GM12865 (cell line): ENCODE measurements around the gene PTK7.

ENCODE experiments used
- DNase-seq: peaks from one replicate; pipeline ENCODE4 v3.0.0; 2010; ENCODE audit warnings: low read depth
- H3K4me3 ChIP-seq: 2 replicates; pipeline ENCODE4 v1.5.1; 2011; ENCODE audit warnings: mild to moderate bottlenecking, low read depth, low read length, control low read depth
- TF ChIP-seq, protein P1 (sequence below): IDR thresholded peaks from 2 replicates; pipeline ENCODE4 v1.5.1; 2011; ENCODE audit warnings: low read length, control low read depth, low read depth, inconsistent platforms; ENCODE audit not compliant: insufficient read depth; ENCODE audit errors: missing control alignments

Gene PTK7

DNA sequence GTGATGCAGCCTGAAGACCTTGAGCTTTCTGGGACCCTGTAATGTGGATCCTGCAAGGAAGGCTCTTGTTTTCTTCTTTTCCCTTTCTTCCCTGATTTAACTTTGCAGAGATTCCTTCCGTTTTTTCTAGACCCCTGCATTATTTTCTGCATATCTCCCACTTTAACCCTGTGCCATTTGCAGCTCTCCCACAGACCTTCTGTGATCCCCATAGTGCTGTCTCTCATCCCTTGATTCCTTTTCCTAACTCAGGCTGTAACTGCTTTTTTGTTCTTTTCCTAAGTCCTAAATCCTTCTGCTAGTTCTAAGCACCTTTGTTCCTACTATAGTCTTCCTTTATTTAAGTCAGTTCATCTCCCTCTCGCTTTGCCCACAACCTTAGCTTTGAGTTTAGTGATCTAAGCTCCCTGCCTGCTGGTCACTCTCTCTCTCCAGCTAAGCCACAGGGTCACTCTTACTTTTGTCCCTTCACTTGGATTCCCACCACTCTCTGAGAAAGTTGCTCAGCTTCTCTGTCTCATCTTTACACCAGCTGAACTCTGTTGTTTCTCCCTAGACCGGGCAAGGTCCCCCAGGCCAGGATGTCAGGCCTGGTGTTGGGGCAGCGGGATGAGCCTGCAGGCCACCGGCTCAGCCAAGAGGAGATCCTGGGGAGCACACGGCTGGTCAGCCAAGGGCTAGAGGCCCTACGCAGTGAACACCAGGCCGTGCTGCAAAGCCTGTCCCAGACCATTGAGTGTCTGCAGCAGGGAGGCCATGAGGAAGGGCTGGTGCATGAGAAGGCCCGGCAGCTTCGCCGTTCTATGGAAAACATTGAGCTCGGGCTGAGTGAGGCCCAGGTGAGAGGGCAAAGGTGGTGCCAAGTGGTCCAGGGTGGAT, 15.1 kb upstream of the PTK7 start:
- no peak overlapping the region for H3K4me3 ChIP-seq
- no peak for DNase-seq
- TF ChIP-seq, protein P1, sequence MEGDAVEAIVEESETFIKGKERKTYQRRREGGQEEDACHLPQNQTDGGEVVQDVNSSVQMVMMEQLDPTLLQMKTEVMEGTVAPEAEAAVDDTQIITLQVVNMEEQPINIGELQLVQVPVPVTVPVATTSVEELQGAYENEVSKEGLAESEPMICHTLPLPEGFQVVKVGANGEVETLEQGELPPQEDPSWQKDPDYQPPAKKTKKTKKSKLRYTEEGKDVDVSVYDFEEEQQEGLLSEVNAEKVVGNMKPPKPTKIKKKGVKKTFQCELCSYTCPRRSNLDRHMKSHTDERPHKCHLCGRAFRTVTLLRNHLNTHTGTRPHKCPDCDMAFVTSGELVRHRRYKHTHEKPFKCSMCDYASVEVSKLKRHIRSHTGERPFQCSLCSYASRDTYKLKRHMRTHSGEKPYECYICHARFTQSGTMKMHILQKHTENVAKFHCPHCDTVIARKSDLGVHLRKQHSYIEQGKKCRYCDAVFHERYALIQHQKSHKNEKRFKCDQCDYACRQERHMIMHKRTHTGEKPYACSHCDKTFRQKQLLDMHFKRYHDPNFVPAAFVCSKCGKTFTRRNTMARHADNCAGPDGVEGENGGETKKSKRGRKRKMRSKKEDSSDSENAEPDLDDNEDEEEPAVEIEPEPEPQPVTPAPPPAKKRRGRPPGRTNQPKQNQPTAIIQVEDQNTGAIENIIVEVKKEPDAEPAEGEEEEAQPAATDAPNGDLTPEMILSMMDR = no peak

DNA sequence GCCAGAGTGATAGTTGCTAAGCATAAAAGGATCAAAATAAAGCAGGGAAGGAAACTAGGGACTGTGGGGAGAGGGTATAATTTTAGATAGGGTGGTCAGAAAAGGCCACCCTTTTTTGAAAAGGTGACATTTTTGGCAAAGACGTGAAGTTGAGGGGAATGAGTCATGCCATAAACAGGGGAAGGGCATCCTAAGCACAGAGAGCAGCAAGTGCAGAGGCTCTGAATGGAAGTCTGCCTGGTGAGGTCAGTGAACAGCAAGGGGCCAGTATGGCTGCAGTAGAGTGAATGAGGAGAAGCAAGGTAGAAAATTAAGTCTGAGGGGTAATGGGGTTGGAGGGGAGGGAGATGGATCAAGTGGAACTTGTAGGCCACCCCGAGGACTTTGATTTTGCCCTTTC, 14.3 kb upstream of the PTK7 start:
- no peak overlapping the region for H3K4me3 ChIP-seq
- TF ChIP-seq, protein P1 = no peak
- no peak for DNase-seq

DNA sequence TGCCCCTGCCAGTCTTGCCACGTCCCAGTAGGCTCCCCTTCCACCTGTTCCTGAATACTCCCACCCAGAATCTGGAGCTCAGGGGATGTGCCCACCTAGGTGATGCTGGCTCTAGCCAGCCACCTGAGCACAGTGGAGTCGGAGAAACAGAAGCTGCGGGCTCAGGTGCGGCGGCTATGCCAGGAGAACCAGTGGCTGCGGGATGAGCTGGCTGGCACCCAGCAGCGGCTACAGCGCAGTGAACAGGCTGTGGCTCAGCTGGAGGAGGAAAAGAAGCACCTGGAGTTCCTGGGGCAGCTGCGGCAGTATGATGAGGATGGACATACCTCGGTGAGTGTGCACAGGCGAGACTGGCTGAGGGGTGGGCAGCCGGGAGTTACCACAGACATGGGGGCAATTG, 13.3 kb upstream of the PTK7 start:
- no peak for DNase-seq
- H3K4me3 ChIP-seq = no peak overlapping the region
- TF ChIP-seq, protein P1 = no peak

DNA sequence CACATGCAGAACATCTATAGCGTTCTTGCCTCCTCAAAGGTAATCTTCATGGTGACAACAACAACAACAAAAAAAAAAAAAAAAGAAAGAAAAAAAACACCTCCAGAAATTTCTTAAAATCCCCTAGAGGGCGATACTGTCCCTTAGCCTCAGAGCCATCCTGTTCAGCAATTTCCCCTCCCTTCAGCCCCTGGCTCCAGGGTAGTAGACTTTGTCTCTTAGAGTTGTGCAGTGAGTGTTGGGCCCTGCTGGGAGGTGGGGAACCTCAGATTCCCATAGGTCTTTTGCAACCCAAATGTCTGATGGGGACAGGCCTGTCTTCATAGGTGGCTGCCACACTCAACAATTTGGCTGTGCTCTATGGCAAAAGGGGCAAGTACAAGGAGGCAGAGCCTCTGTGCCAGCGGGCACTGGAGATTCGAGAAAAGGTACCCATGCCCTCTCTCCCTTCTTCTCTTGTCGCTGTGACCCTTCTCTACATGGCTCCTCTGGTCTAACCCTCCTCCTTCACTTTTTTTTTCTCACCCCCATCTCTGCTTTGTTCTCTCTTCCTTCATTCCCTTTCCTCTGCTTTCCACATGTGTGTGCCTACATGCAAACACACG, 6.0 kb upstream of the PTK7 start:
- TF ChIP-seq, protein P1 = peak; percentile 62
- DNase-seq = peak; percentile 69
- H3K4me3 ChIP-seq = no peak overlapping the region

DNA sequence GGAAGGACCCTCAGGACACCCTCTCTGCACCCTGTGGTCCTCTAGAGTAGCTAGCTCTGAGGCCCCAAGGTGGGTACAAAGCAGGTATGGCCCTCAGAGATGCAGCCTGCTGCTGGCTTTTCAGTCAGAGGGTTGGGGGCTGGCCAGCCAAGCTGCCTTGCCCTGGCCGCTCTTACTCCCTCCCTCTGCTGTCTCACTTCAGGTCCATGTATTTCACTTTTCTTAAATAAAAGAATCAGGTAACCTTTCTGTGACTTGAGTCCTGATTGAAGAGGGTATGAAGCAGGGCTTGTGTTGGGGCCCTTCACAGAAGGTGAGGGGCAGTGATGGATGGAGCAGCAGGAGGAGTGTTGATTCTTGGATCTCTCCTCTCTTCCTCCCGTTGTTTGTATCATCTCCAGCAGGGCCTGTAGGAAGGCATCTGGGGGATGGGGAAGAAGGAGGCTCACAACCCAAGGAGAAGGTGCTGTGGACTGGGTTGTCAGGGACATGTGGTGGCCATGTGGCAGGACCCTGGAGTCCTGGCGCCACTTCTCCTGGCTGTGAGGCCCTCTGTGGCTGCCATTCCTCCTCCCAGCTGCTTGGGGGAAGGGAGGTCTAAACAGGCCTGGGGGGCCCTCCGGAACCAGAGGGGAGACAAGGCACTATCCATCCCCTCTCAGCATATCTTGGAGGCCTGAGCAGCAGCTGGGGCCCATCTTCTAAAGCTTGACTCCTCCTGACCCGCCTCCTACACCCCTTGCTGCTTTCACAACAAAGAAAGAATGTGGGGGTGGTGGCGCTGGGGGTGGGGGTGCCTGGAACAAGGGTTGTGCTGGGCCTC, 1.1 kb upstream of the PTK7 start:
- TF ChIP-seq, protein P1 = no peak
- no peak overlapping the region for H3K4me3 ChIP-seq
- no peak for DNase-seq

DNA sequence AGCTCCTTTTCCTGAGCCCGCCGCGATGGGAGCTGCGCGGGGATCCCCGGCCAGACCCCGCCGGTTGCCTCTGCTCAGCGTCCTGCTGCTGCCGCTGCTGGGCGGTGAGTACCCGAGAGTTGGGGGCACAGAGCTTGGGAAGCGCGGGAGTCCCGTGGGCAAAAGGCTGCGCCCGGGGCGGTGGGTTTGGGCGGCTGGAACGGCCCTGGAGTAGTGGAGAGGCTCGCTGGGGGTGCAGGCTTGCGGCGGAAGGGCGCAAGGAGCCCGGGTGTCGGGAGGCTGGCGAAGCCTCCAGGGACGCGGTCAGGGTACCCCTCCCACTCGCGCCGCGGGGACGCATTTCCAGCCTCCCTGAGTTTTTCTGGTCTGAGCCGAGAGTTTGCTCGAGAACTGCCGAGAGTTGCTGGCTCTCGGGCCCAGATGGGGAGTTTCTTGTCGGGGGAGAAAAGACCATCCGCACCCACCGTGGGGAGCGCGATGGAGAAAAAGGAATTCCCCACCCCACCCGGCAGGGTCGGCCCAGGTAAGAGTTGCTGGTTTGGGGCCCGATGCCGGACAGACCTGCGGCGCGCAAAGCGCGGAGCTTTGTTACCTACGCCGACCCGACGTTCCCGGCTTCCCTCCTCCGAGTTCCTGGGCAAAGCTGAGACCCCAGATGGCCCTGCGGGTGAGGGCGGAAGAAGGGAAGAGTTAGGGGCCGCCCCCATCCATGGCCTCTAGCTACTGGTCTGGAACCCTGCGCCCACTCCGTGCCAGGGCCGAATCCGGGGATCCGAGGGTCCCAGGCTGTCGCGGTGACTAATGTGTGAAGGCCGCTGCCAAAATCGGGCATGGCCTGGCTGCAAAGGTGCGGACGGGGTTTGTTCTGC, 584 bp downstream of the PTK7 start:
- TF ChIP-seq, protein P1 = no peak
- no peak for DNase-seq
- peak overlapping the region; percentile 46 for H3K4me3 ChIP-seq
